ENCODE data around the gene SHROOM3.
"Not testable (repeated sequence)": the region's sequence is repeated elsewhere in the genome, so short reads cannot be mapped to it uniquely, and the experiment has no call there.

Gene SHROOM3

DNA sequence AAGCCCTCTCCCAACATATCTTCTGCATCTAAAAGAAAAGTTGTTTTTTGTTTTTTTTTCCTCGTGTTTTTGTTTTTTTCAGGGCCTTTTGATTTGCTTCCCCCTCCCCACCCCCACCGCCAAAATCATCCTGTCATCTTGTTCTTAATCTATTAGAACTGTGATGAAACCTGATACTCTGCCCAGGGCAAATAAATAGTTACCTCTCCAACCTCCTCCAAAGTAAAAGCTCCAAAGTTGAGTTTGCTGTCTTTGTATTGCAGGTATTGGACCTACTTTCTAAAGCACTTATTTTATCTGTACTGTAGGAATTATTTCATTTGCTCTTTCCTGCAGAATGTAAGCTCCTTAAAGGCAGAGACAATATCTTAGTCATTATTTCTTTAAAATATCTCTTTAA is 290.0 kb downstream of the SHROOM3 start:
- no peak for DNase-seq (ENCODE audit: low read depth)

DNA sequence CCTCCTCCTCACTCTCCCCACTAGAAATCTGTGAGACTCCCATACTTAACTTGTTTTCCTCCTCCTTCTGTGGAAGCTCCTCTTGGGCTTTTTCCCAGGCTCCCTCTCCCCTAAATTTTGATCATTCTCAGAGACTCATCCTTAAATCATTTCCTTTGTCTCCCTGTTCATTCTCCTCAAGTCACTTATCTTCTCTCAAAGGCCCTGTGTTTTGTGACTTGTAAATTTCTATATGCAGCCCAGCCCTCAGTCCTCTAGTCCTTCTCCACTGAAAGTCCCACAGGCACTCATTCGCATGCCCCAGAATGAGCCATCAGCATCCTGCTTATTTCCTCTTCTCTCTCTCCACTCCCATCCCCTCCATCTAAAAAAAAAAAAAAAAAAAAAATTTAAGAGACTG is 291.1 kb downstream of the SHROOM3 start:
- DNase-seq (ENCODE audit: low read depth), result no peak

DNA sequence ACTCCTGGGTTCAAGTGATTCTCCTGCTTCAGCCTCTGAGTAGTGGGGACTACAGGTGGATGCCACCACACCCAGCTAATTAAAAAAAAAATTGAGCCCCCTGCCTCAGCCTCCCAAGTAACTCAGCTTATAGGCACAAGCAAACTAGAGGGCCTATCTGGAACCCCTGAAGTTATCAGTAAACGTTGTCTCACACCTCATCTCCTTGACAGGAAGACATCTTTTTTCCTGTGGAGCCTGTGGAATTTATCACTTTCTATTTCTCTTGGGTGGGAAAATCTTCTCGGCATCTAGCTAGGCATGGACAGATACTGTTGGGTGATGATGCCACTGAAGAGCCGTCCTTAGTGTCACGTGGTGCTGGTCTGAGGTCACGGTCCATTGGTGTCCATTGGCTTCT is 291.6 kb downstream of the SHROOM3 start:
- no peak for DNase-seq (ENCODE audit: low read depth)

DNA sequence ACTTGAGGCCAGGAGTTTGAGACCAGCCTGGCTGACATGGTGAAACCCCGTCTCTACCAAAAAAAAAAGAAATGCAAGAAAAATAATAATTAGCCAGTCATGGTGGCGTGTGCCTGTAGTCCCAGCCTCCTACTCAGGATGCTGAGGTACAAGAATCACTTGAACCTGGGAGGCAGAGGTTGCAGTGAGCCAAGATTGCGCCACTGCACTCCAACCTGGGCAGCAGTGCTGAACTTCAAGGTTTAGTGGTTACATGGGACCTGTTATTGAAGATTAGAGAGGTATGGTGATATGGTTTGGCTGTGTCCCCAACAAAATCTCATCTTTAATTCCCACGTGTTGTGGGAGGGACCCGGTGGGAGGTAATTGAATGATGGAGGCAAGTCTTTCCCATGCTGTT is 292.9 kb downstream of the SHROOM3 start:
- DNase-seq (ENCODE audit: low read depth), result not testable (repeated sequence)

DNA sequence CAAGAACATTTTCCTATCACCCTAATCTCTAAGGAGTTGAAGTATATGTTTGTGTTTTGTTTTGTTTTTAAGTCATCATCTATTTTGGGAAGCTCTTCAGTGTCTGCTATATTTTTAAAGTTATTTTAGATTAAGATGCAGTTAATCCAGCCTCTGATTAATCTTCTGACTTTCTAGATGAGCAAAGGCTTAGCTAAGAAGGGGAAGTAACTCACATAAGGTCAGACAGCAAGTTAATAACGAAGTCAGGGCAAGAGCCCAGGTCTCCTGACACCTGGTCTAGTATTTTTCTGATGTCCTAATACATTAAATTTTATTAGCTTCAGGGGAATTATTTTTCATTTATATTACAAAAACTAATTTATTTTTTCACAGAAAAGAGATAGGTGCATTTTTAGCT is 294.4 kb downstream of the SHROOM3 start:
- DNase-seq (ENCODE audit: low read depth), result no peak

DNA sequence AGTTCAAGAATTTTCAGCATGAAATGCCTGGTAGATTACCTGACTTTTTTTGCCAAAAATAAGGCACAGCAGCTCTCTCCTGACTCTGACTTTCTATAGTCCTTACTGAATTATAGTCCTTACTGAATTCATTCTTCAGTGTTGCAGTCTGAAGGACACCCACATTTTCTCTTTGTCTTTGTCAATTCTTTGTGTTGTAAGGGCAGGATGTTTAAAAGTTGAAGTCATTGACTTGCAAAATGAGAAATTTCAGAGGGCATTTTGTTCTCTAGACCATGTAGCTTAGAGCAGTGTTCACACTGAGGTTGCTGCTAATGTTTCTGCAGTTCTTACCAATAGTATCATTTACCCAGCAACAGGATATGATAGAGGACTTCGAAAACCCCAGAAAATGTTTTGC is 295.0 kb downstream of the SHROOM3 start:
- DNase-seq (ENCODE audit: low read depth), result no peak

DNA sequence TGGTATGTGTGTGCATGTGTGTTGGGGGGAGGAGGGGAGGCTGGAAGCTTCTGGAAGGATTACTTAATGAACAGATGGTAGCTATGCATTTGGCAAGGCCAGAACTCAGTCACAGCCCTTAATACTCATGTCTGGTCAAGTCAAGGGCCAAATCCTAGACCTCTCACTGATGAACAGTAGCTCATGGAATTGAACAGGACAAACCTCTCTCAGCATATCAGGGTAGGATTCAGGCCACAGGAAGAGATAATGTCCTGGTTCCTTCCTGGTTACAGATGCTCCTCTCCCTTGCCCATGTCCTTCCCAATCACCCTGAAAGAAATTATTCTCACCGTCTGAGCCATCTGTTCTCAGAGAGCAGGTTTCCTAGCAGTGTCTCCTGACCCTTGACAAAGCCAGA is 297.2 kb downstream of the SHROOM3 start:
- DNase-seq (ENCODE audit: low read depth), result no peak

DNA sequence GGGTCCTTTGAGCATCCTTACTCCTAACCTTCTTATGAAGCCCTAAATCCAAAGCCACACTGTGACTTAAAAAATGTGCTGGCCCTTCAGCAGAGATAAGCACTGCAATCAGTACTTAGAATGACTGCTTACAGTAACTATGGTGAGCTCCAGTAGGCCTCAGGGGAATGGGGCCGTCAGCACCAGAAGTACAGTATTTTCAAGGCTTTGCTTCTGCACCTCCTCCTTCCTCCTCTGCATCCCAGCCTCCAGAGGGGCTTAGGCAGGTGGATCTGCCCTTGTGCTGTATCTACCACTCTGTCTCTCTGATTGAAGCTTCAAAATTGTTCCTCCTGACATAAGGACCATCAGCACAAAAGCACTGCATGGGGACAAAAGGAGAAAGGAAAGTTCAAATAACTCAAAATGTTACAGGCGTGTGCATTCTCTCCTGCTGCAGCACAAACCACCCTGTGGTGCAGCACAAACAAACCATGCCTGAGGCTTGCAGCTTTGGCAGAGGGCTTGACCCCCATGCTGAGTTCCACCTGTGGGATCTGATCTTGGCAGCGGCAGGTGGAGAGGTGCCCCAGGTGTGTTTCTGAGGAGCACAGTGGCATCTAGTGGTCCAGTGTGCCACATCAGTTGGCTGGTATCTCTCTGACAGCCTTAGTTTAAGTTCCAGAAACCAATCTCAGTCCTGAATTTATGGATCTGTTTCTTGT is 298.2 kb downstream of the SHROOM3 start:
- no peak for DNase-seq (ENCODE audit: low read depth)

DNA sequence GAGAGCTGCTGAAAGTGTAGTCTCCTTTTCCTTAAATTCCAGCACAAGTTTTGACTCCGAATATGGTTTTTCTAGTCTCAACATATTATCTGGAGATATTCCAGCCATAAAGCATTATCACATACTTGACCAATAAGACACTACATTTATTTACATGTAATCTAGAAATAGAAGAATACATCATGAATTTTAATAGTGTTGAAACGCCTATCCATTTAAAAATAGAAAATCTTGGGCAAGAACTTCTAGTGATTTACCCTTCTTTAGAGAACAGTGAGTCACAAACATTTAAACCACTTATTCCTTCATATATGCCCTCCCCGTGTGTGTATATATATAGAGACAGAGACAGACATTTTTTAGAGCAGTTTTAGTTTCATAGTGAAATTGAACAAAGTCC is 301.4 kb downstream of the SHROOM3 start:
- DNase-seq (ENCODE audit: low read depth), result no peak

DNA sequence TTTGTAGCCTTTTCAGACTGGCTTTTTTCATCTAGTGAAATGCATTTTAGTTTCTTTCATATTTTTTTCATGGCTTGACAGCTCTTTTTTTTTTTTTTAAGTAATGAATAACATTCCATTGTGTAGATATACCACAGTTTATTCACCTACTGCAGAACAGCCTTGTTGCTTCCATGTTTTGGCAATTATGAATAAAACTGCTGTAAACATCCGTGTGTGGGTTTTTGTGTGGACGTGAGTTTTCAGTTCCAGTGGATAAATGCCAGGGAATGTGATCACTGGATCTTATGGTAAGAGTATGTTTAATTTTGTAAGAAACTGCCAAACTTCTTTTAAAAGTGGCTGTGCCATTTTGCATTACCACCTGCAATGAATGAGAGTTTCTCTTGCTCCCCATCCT is 302.2 kb downstream of the SHROOM3 start:
- DNase-seq (ENCODE audit: low read depth), result no peak

DNA sequence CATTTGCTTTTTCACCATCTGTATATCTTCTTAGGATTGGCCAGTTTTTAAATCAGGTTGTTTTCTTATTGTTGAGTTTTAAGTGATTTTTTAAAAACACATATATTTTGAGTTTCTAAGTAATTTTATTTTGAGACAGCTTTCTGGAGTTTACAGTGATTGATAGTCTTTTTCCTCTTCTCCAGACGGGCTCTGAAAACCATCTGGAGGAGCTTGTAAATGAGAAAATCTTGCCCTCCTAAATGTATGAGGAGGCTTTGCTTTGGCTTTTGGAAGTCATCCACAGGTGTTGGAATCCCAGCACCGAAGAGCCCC is 302.7 kb downstream of the SHROOM3 start:
- no peak for DNase-seq (ENCODE audit: low read depth)

DNA sequence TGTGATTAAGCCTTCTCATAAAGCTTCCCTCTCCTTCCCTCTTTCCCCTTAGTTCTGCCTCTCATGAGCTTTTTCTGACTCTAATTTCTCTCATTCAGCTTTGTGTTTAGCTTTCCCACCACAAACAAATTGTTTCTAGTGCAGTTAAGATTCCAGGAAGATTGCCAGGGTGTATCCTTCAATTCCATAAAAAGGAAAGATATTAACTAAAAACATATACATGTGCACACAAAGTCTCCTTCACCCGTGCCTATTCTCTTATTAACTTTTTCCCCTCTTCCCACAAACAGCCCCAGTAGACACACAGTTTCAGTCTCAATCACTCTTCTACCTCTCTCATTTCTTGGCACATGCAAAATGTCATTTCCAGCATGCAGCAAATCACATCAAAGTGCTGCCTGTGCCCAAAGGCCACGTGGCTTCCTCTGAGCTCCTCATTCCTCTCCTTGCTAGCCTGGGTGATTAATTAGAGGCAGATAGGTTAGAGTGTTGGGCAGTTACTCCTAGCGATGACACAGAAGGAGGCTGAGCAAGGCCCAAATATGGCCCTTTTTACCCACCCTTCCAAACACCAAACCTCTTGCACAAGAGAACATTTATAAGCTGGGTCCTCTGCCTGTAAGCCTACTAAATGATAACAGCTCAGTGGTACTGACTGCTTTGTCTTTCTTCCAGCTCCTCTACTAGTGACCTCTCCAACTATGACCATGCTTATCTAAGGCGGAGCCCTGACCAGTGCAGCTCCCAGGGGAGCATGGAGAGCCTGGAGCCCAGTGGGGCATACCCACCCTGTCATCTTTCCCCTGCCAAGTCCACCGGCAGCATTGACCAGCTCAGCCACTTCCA is 303.3 kb downstream of the SHROOM3 start:
- DNase-seq (ENCODE audit: low read depth), result no peak

DNA sequence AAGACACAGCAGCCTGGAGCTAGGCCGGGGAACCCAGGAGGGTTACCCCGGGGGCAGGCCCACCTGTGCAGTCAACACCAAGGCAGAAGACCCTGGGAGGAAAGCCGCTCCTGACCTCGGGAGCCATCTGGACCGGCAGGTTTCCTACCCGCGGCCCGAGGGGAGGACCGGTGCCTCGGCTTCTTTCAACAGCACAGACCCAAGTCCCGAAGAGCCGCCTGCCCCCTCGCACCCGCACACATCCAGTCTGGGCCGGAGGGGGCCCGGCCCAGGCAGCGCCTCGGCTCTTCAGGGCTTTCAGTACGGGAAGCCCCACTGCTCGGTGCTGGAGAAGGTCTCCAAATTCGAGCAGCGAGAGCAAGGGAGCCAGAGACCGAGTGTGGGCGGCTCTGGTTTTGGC is 305.2 kb downstream of the SHROOM3 start:
- DNase-seq (ENCODE audit: low read depth), result no peak

DNA sequence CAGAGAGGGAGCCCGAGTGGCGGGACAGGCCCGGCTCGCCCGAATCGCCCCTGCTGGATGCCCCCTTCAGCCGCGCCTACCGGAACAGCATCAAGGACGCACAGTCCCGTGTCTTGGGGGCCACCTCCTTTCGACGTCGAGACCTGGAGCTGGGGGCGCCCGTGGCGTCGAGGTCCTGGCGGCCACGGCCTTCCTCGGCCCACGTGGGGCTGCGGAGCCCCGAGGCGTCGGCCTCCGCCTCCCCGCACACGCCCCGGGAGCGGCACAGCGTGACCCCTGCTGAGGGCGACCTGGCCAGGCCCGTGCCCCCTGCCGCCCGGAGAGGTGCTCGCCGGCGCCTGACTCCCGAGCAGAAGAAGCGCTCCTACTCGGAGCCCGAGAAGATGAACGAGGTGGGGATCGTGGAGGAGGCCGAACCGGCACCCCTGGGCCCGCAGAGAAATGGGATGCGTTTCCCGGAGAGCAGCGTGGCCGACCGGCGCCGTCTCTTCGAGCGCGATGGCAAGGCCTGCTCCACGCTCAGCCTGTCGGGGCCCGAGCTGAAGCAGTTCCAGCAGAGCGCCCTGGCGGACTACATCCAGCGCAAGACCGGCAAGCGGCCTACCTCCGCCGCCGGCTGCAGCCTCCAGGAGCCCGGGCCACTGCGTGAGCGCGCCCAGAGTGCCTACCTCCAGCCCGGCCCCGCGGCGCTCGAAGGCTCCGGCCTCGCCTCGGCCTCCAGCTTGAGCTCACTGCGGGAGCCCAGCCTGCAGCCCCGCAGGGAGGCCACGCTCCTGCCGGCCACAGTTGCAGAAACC is 306.0 kb downstream of the SHROOM3 start:
- no peak for DNase-seq (ENCODE audit: low read depth)

DNA sequence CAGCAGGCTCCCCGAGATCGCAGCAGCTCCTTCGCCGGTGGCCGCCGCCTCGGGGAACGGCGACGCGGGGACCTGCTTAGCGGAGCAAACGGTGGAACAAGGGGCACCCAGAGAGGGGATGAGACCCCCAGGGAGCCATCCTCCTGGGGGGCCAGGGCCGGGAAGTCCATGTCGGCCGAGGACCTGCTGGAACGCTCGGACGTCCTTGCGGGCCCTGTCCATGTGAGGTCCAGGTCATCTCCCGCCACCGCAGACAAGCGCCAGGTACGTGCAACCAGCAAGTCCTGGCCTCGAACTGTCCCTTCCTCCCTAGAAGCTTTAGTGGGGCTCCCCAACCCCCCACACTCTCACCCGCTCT is 306.6 kb downstream of the SHROOM3 start:
- no peak for DNase-seq (ENCODE audit: low read depth)

DNA sequence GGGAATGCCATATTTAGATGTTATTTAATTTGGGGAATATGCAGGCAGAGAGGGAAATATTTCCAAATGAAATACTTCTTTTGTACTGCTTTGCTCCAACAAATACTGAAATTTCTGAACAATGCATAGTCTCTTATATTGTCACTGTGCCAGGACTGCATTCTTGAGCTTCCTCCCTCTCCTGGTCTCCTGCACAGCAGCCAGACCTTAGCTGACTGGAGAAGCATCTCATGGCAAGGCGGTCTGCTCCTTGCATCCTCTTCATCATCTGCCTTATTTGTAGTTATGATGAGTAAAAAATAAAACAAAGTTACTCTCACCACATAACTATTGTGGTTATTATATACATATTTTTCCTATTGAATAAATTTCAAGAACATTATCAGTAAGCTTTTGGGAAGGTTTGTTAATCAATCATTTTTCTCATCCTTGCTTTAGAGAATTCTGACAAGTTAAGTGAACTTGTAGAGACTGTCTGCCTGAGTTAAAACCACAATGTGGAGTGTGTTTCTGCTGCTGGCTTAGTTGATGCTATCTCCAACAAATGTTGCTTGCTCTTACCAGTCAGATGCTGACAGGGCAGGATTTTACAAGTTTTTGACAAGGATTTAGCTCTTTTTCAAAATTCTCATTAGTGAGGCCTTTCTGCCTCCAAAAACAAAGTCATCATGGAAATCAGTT is 309.4 kb downstream of the SHROOM3 start:
- no peak for DNase-seq (ENCODE audit: low read depth)

DNA sequence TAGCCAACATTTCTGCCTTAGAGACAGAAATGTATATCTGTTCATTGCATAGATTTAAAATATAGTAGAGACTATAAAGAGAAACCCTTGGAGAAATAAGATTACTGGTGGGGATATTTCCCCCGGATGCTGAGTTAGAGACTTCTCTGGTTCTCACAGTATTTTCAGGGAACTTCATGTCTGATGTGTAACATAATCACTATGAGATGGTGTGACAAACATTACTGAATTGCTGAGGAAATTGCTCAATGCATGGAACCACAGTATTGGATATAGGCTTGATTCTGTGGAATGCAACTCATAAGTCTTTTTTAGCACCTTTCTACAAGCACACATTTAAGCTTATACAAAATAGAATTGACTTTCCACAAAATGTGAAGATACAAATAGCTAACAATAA is 310.2 kb downstream of the SHROOM3 start:
- no peak for DNase-seq (ENCODE audit: low read depth)

DNA sequence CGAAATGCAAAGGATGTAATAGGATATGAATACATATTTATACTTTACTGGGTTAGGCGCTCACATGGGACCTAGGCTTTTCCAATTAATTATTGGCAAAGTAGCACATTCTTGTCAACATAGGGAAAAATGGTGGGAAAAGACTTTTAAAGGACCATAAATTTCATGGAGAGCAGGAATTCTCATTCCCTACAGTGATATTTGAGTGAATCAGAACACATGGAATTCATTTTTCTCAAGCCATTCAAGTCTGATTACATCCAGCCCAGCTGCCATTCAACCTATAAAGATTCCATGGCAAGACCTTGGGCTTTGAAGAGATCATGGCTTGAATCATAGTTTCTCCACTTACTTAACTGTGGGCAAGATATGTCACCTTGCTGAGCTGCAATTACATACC is 312.5 kb downstream of the SHROOM3 start:
- no peak for DNase-seq (ENCODE audit: low read depth)

DNA sequence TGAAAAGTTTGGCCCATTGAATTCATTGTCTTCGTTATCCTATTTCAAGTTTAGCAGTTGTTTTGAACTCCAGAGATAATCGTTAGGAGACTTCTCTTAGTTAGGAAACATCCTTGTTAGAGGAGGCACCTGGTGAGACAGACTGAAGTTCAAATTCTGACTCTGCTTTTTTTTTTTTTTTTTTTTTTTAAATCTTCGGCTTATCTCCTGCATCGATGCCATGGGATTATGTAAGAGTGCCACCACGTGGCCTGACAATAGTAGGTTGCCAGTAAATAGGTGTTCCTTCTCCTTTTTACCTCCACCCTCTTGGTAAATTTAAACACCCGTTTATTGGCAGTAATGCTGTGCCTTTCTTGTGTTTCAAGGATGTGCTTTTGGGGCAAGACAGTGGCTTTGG is 313.6 kb downstream of the SHROOM3 start:
- DNase-seq (ENCODE audit: low read depth), result no peak

DNA sequence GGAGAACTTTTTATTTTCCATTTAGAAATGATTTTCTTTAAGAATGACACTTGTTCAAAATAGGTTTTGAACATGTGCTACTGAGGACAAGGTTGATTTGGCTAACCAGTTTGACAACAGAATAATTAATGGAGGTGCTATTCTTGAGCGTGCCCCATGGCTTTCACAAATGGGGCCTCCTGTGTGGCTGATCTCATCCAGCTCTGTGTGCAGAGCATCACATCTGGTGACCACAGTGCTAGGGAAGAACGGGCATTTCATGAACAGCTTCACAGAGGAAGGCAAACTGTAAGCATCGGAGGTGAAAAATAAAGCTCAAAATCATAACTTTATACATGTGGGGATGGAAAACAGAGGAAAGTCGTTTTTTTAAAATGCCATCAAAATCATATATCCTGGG is 314.3 kb downstream of the SHROOM3 start:
- DNase-seq (ENCODE audit: low read depth), result no peak

DNA sequence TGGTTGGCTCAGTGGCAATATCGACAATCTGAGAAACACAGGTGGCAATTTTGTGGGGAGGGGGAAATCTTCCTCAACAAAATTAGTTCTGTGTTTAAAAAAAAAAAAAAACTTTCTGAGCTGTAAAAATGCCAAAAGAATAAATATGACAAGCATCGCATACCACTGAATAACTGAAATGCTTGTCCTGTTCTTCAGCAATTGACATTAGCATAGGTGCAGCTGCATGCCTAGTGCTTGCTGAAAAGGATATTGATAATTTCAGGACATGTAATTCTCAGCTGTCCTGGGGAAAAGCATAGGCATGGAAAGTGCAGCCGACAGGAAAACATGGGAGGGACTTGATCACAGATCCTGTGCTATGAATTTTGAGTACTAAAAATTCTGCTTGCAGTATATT is 315.7 kb downstream of the SHROOM3 start:
- no peak for DNase-seq (ENCODE audit: low read depth)

DNA sequence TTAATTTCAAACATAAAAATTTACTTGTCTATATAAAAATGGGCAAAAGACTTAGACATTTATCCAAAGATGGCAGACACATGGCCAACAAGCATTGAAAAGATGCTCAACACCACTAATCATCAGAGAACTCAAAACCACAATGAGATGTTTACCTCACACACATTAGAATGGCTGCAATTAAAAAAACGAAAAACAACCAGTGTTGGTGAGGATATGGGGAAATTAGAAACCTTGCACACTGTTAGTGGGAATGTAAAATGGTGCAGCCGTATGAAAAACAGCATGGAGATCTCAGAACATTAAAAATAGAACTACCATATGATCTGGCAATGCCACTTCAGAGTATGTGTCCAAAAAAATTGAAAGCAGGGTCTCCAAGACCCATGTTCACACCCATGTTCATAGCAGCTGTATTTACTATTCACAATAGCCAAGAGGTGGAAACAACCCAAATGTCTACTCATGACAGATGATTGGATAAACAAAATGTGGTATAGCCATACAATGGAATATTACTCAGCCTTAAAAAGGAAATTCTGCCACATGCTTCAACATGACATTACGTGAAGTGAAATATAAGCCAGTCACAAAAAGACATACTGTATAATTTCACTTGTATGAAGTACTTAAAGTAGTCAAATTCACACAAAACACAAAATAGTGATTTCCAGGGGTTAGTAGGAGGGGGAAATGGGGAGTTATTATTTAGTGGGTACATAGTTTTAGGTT is 316.7 kb downstream of the SHROOM3 start:
- no peak for DNase-seq (ENCODE audit: low read depth)

All from stimulated activated CD8-positive, alpha-beta memory T cell treated with anti-CD3 and anti-CD28 coated beads, Interleukin-4, amount 100 ng/mL, for 24 hours (primary cell).